H1 (cell line): ENCODE data around the gene SPTBN5. TPM values are rescaled to one million over a fixed set of nuclear protein-coding genes. Genes with fewer than 3 reads are reported as not detected.

Experiments used
- CTCF ChIA-PET: fragments of 300-600 bp; sonication (Branson Sonifier 250); formaldehyde crosslinking; loops from one replicate; lab custom pipeline; 2021; ENCODE audit not compliant: partially characterized antibody; lab: Charles Lee
- POLR2A ChIA-PET: fragments of 300-600 bp; sonication (Branson Sonifier 250); formaldehyde crosslinking; loops from one replicate; lab custom pipeline; 2021; ENCODE audit warnings: inconsistent platforms; ENCODE audit not compliant: partially characterized antibody; lab: Charles Lee
- DNase-seq, 2 experiments: peaks; one replicate each; pipeline versions ENCODE4 v3.0.0 to v3.0.0-alpha.2; 2010 to 2022; ENCODE audit warnings: low spot score in 2 of 2, low read depth in 1 of 2, mixed read lengths in 1 of 2
- FAIRE-seq: peaks from 2 replicates; lab custom pipeline; 2011; peaks lifted over from hg19 to GRCh38; lab: Jason Lieb, UNC
- H2AFZ ChIP-seq: 2 replicates; pipeline ENCODE4 v1.8.1; 2012; ENCODE audit warnings: low read length, inconsistent platforms
- H2AK5ac ChIP-seq: 2 replicates; pipeline ENCODE4 v1.6.1; 2013; ENCODE audit warnings: low read depth, low read length
- H2BK120ac ChIP-seq: replicated peaks from 2 replicates; pipeline ENCODE3; 2013; ENCODE audit warnings: low read depth, low read length, inconsistent platforms
- H2BK12ac ChIP-seq: 2 replicates; pipeline ENCODE4 v1.6.1; 2013; ENCODE audit warnings: low read depth, low read length
- H2BK15ac ChIP-seq: 2 replicates; pipeline ENCODE4 v1.6.1; 2013; ENCODE audit warnings: low read length
- H2BK20ac ChIP-seq: 2 replicates; pipeline ENCODE4 v1.6.1; 2013; ENCODE audit warnings: low read length
- H2BK5ac ChIP-seq: 2 replicates; pipeline ENCODE4 v1.6.1; 2013; ENCODE audit warnings: low read depth, low read length
- H3K14ac ChIP-seq: 2 replicates; pipeline ENCODE4 v1.6.1; 2013; ENCODE audit warnings: inconsistent platforms; ENCODE audit not compliant: insufficient read length
- H3K18ac ChIP-seq: 2 replicates; pipeline ENCODE4 v1.6.1; 2013; ENCODE audit warnings: low read length; ENCODE audit errors: extremely low read depth
- H3K23ac ChIP-seq: 2 replicates; pipeline ENCODE4 v1.6.1; 2013; ENCODE audit warnings: inconsistent platforms; ENCODE audit not compliant: insufficient read length
- H3K23me2 ChIP-seq: 2 replicates; pipeline ENCODE4 v1.6.1; 2013; ENCODE audit warnings: low read depth, low read length
- H3K27ac ChIP-seq: 2 replicates; pipeline ENCODE4 v1.6.1; 2011; ENCODE audit warnings: low read depth, low read length, inconsistent platforms
- H3K27me3 ChIP-seq, 4 experiments: replicated peaks in 1 of 4; 1 replicate in 1 of 4; 2 replicates in 3 of 4; pipeline versions ENCODE4 v1.6.1 to v1.8.1; 2011 to 2013; ENCODE audit warnings: low read length in 3 of 4, mild to moderate bottlenecking in 3 of 4, inconsistent platforms in 2 of 4, mixed read lengths in 2 of 4, moderate library complexity in 1 of 4; ENCODE audit not compliant: control insufficient read depth in 3 of 4, insufficient read depth in 3 of 4; ENCODE audit errors: extremely low read depth in 1 of 4
- H3K36me3 ChIP-seq, 4 experiments: 2 replicates each; pipeline versions ENCODE4 v1.6.1 to v1.8.1; 2011 to 2013; ENCODE audit warnings: mild to moderate bottlenecking in 4 of 4, low read length in 3 of 4, moderate library complexity in 2 of 4, control low read depth in 1 of 4, inconsistent platforms in 1 of 4; ENCODE audit not compliant: insufficient read depth in 4 of 4, control insufficient read depth in 2 of 4
- H3K4ac ChIP-seq: replicated peaks from 2 replicates; pipeline ENCODE3; 2013; ENCODE audit warnings: low read length, low read depth, mixed read lengths, inconsistent platforms; ENCODE audit not compliant: insufficient read length
- H3K4me1 ChIP-seq, 4 experiments: replicated peaks in 1 of 4; 1 replicate in 1 of 4; 2 replicates in 3 of 4; pipeline versions ENCODE4 v1.6.1 to v1.8.1; 2011 to 2013; ENCODE audit warnings: low read length in 3 of 4, inconsistent platforms in 2 of 4, mixed read lengths in 1 of 4; ENCODE audit not compliant: insufficient read depth in 4 of 4, control insufficient read depth in 3 of 4
- H3K4me2 ChIP-seq, 2 experiments: 2 replicates each; pipeline versions ENCODE4 v1.6.1 to v1.8.1; 2011 to 2013; ENCODE audit warnings: low read depth in 2 of 2, low read length in 2 of 2, control low read depth in 1 of 2, inconsistent platforms in 1 of 2, mild to moderate bottlenecking in 1 of 2; ENCODE audit not compliant: insufficient read depth in 1 of 2
- H3K4me3 ChIP-seq, 4 experiments: fragments of 200-600, 300-600 bp in 1 of 4; sonication (generic), shearing (Covaris generic), sonication (Bioruptor Twin) in 1 of 4; 2 replicates each; pipeline versions ENCODE4 v1.5.1 to v1.8.1; 2011 to 2016; ENCODE audit warnings: low read length in 4 of 4, low read depth in 3 of 4, control low read depth in 2 of 4, inconsistent platforms in 2 of 4, mild to moderate bottlenecking in 2 of 4, mixed read lengths in 1 of 4, moderate library complexity in 1 of 4; ENCODE audit not compliant: insufficient read depth in 2 of 4; ENCODE audit errors: extremely low read depth in 1 of 4
- H3K56ac ChIP-seq: replicated peaks from 2 replicates; pipeline ENCODE3; 2013; ENCODE audit warnings: low read depth, mild to moderate bottlenecking, mixed read lengths, low read length, inconsistent platforms; ENCODE audit not compliant: insufficient read length
- H3K79me1 ChIP-seq: 2 replicates; pipeline ENCODE4 v1.6.1; 2013; ENCODE audit warnings: low read depth, low read length, control low read depth
- H3K79me2 ChIP-seq, 2 experiments: 2 replicates each; pipeline versions ENCODE4 v1.6.1 to v1.8.1; 2012 to 2013; ENCODE audit warnings: low read length in 2 of 2, mild to moderate bottlenecking in 2 of 2, inconsistent platforms in 1 of 2; ENCODE audit not compliant: insufficient read depth in 2 of 2, control insufficient read depth in 1 of 2
- H3K9ac ChIP-seq, 4 experiments: replicated peaks in 1 of 4; 1 replicate in 1 of 4; 2 replicates in 3 of 4; pipeline versions ENCODE4 v1.6.1 to v1.8.1; 2011 to 2013; ENCODE audit warnings: low read depth in 3 of 4, low read length in 3 of 4, control low read depth in 2 of 4, mild to moderate bottlenecking in 2 of 4, moderate library complexity in 2 of 4, inconsistent platforms in 1 of 4; ENCODE audit errors: extremely low read depth in 1 of 4
- H3K9me3 ChIP-seq, 2 experiments: 2 replicates each; pipeline versions ENCODE4 v1.6.1 to v1.8.1; 2012 to 2013; ENCODE audit warnings: mild to moderate bottlenecking in 2 of 2, moderate library complexity in 2 of 2, control low read depth in 1 of 2, inconsistent platforms in 1 of 2, low read depth in 1 of 2, low read length in 1 of 2, mixed read lengths in 1 of 2; ENCODE audit not compliant: insufficient read depth in 2 of 2
- H4K20me1 ChIP-seq, 2 experiments: replicated peaks in 1 of 2; 2 replicates each; pipeline versions ENCODE3 to v1.8.1; 2011 to 2013; ENCODE audit warnings: inconsistent platforms in 2 of 2, low read length in 2 of 2, mild to moderate bottlenecking in 1 of 2; ENCODE audit not compliant: insufficient read depth in 2 of 2, control insufficient read depth in 1 of 2
- H4K5ac ChIP-seq: 2 replicates; pipeline ENCODE4 v1.6.1; 2013; ENCODE audit warnings: low read length, low read depth, mixed read lengths, inconsistent platforms; ENCODE audit not compliant: insufficient read length
- H4K8ac ChIP-seq: 2 replicates; pipeline ENCODE4 v1.8.0; 2013; ENCODE audit warnings: mild to moderate bottlenecking, moderate library complexity, low read length, inconsistent platforms; ENCODE audit not compliant: insufficient read depth; ENCODE audit errors: extremely low read depth
- H4K91ac ChIP-seq: replicated peaks from 2 replicates; pipeline ENCODE3; 2013; ENCODE audit warnings: low read length, mixed read lengths, inconsistent platforms; ENCODE audit not compliant: insufficient read length
- BACH1 ChIP-seq: IDR thresholded peaks from 2 replicates; pipeline ENCODE4 v1.6.1; 2012; ENCODE audit warnings: low read length, improper control_type of control experiment
- E2F6 ChIP-seq: IDR thresholded peaks from 2 replicates; pipeline ENCODE4 v1.6.1; 2012; ENCODE audit warnings: inconsistent platforms
- EP300 ChIP-seq, 2 experiments: IDR thresholded peaks; 1 replicate in 1 of 2; 2 replicates in 1 of 2; pipeline ENCODE4 v1.6.1; 2011 to 2012; ENCODE audit warnings: low read depth in 2 of 2, low read length in 2 of 2, mild to moderate bottlenecking in 2 of 2, borderline replicate concordance in 1 of 2, inconsistent platforms in 1 of 2, moderate library complexity in 1 of 2
- RAD21 ChIP-seq, 2 experiments: IDR thresholded peaks in 1 of 2; conservative IDR thresholded peaks in 1 of 2; 2 replicates each; pipeline ENCODE4 v1.6.1; 2011; ENCODE audit warnings: low read depth in 2 of 2, low read length in 2 of 2, improper control_type of control experiment in 1 of 2, inconsistent platforms in 1 of 2, mild to moderate bottlenecking in 1 of 2, moderate library complexity in 1 of 2
- YY1 ChIP-seq: IDR thresholded peaks from 2 replicates; pipeline ENCODE4 v1.6.1; 2011; ENCODE audit warnings: low read depth, mild to moderate bottlenecking, low read length
- WGBS, 2 experiments: shearing (Covaris generic) in 1 of 2; methylation state at CpG; one replicate each; pipeline versions ENCODE4 v1.1.6 to v1.1.7; 2013 to 2015; ENCODE audit warnings: low lambda C conversion rate in 2 of 2, mixed read lengths in 2 of 2, inconsistent platforms in 1 of 2, low coverage in 1 of 2, missing lambda C conversion rate in 1 of 2; ENCODE audit not compliant: insufficient replicate concordance in 2 of 2, insufficient coverage in 1 of 2, insufficient read length in 1 of 2; ENCODE audit errors: extremely low coverage in 1 of 2, missing lambda C conversion rate in 1 of 2; 5-methylcytosine and 5-hydroxymethylcytosine counted together
- polyA plus RNA-seq, 7 experiments: library from polyadenylated mRNA; depleted of rRNA in 3 of 7; stranded (reverse) in 5 of 7; unstranded in 2 of 7; fragments of >200 nt in 5 of 7; fragments of 200-250 nt in 2 of 7; gene quantifications; 1 replicate in 5 of 7; 2 replicates in 1 of 7; 4 replicates in 1 of 7; pipeline versions ENCODE4 v1.2.1 to v1.2.3, GENCODE V29; 2011 to 2013; ENCODE audit warnings: missing spikeins in 2 of 7, mixed read lengths in 2 of 7
- total RNA-seq: library from RNA; stranded (reverse); fragmentation: NEBNext Ultra II Directional; extraction: Animal tissue kit (Norgen Biotek cat#: 25700); gene quantifications from 2 replicates; pipeline ENCODE4 v1.2.1, GENCODE V29; 2021

The SPTBN5 gene
- total and polyA plus RNA-seq, 2 of the 8 experiments (the other 6 are each of a cell fraction or from before 2014, with no cell fraction given) = 0.32 to 0.84 TPM

DNA sequence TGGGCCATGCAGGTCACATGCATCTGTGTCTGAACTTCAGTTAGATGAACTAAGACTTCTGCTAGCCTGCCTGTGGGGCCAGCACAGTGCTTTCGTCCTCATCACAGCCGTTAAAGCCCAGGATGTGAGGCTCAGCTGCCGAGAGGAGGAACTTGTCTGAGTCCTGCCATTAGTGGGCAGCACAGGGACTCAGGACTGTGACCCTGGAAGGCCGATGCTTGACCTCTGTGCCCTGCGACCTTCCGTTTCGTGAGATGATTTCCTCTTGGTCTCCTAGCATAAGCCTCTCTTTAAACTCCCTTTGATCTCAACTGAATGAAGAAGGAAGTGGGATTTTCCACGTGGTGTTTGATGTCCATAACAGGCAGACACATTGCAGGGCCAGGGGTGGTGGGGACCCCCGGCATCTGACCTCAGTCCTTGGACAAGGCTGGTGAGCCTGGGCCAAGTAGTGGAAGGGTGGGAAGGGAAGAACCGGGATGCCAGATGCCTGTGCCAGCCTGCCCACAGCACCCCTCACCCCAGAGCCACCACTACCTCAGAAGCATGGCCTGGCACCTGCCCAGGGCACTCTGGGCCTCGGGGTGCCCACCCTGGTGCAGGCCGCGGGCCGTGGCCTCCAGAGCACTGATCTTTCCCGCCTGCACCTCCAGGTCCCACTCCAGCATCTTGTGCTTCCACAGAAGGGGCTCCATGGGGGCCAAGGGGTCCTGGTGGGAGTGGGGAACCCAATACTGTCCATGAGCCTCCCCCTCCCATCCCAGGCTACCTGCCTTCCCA is 33.6 kb downstream of the SPTBN5 start:
- Histone ChIP-seq H3K56ac (no peak overlapping the region), H4K20me1 (no peaks in the 10 kb centered on the region), H3K23ac (no peak overlapping the region), H2BK5ac (no peak overlapping the region), H3K4me1 (peaks cover 0 to 13% (median 3%) of the 10 kb centered on the region in 4 experiments; a peak in 4 of 7 replicates), H3K27me3 (no peaks in the 10 kb centered on the region; a peak in 3 of 7 replicates), H3K9ac (no peak overlapping the region), H4K91ac (no peak overlapping the region), H2BK15ac (no peak overlapping the region), H2BK120ac (no peak overlapping the region), H4K8ac (no peak overlapping the region), H2BK12ac (no peak overlapping the region), H3K79me2 (no peaks in the 10 kb centered on the region), H2AFZ (no peak overlapping the region), H3K4me3 (no peak overlapping the region), H2AK5ac (no peak overlapping the region), H3K79me1 (no peaks in the 10 kb centered on the region), H3K4me2 (no peak overlapping the region), H3K23me2 (no peaks in the 10 kb centered on the region), H4K5ac (no peak overlapping the region), H3K4ac (no peak overlapping the region), H3K27ac (no peak overlapping the region), H3K18ac (no peak overlapping the region; the same call in 1 of the 2 replicates), H2BK20ac (no peak overlapping the region), H3K14ac (no peak overlapping the region), H3K36me3 (no peaks in the 10 kb centered on the region), H3K9me3 (no peaks in the 10 kb centered on the region)
- ChIA-PET CTCF (interaction anchor here (0.6 to 5.5 kb wide), 16 partner anchors 9 to 333 kb away, joined by 3 to 49 read pairs (median 4); partner anchors contain the start of gene PLA2G4B), POLR2A (interaction anchor here (3.6 kb wide), 1 partner anchor 8 kb away, joined by 22 read pairs; no protein-coding TSS in a partner anchor)
- DNase-seq (no peak), FAIRE-seq (no peak)
- WGBS, 2 experiments = 88% methylated on average over 15 of the region's 15 CpGs; no CpG with 5 or more reads in 1 of the 2 experiments
- TF ChIP-seq EP300 (IDR thresholded peaks at IDR 0.05; ENCODE audit: borderline replicate concordance in 1 of 2, low read depth in 2 of 2, low read length in 2 of 2) (no peak), YY1 (no peak), RAD21 (IDR thresholded peaks at IDR 0.05 in 1 of 2, conservative IDR thresholded peaks at IDR 0.05 in 1 of 2; ENCODE audit: low read depth in 2 of 2, low read length in 2 of 2) (peak in 1 of 2 experiments; percentile 32; a peak in 1 of 4 replicates), E2F6 (no peak), BACH1 (no peak)
